HUES6 (cell line): ENCODE data around the gene SART3.

ENCODE experiments used
- H3K27ac ChIP-seq: 2 replicates; pipeline ENCODE4 v1.7.0; 2013; ENCODE audit warnings: low read depth, mild to moderate bottlenecking, low read length, inconsistent platforms
- H3K27me3 ChIP-seq: 2 replicates; pipeline ENCODE4 v1.6.1; 2013; ENCODE audit warnings: low read length; ENCODE audit not compliant: control insufficient read depth, insufficient read depth
- H3K36me3 ChIP-seq: 2 replicates; pipeline ENCODE4 v1.6.1; 2013; ENCODE audit warnings: low read length; ENCODE audit not compliant: control insufficient read depth, insufficient read depth
- H3K4me1 ChIP-seq: 2 replicates; pipeline ENCODE4 v1.6.1; 2013; ENCODE audit warnings: low read length; ENCODE audit not compliant: control insufficient read depth, insufficient read depth
- H3K4me3 ChIP-seq: 2 replicates; pipeline ENCODE4 v1.5.1; 2013; ENCODE audit warnings: low read depth, low read length
- H3K9ac ChIP-seq: one replicate; pipeline ENCODE4 v1.6.1; 2013; ENCODE audit warnings: mild to moderate bottlenecking, low read length
- H3K9me3 ChIP-seq: 2 replicates; pipeline ENCODE4 v1.6.1; 2013; ENCODE audit warnings: low read depth, low read length; ENCODE audit not compliant: control insufficient read depth, insufficient read depth

The SART3 gene

GRCh38 chr12:108479364-108480070 lies 81.5 kb downstream of the SART3 start:
- Histone ChIP-seq H3K9me3 (no peaks in the 10 kb centered on the region), H3K9ac (no peak overlapping the region), H3K4me1 (peaks cover 15% of the 10 kb centered on the region), H3K4me3 (no peak overlapping the region), H3K27me3 (no peaks in the 10 kb centered on the region; the same call in 1 of the 2 replicates), H3K27ac (no peak overlapping the region), H3K36me3 (no peaks in the 10 kb centered on the region)

GRCh38 chr12:108478611-108479206 lies 82.3 kb downstream of the SART3 start:
- no peak overlapping the region for H3K27ac ChIP-seq
- no peak overlapping the region for H3K9ac ChIP-seq
- H3K27me3 ChIP-seq, result no peaks in the 10 kb centered on the region; the same call in 1 of the 2 replicates

GRCh38 chr12:108477881-108478259 lies 83.1 kb downstream of the SART3 start:
- H3K4me1 ChIP-seq, result peaks cover 6% of the 10 kb centered on the region; the same call in 1 of the 2 replicates
- H3K36me3 ChIP-seq, result no peaks in the 10 kb centered on the region
- no peaks in the 10 kb centered on the region; the same call in 1 of the 2 replicates for H3K27me3 ChIP-seq
- H3K4me3 ChIP-seq, result no peak overlapping the region
- H3K27ac ChIP-seq, result no peak overlapping the region
- no peak overlapping the region for H3K9ac ChIP-seq
- no peaks in the 10 kb centered on the region for H3K9me3 ChIP-seq

More at GRCh38 chr12:108478611-108479206, 82.3 kb downstream of the SART3 start:
- Histone ChIP-seq H3K4me3 (no peak overlapping the region), H3K36me3 (no peaks in the 10 kb centered on the region), H3K9me3 (no peaks in the 10 kb centered on the region), H3K4me1 (peaks cover 15% of the 10 kb centered on the region)

- no peaks in the 10 kb centered on the region for H3K9me3 ChIP-seq
- peaks cover under 1% of the 10 kb centered on the region; the same call in 1 of the 2 replicates for H3K4me1 ChIP-seq
- H3K4me3 ChIP-seq, result no peak overlapping the region
- H3K27ac ChIP-seq, result no peak overlapping the region
- H3K27me3 ChIP-seq, result no peaks in the 10 kb centered on the region; the same call in 1 of the 2 replicates
- no peaks in the 10 kb centered on the region for H3K36me3 ChIP-seq
- H3K9ac ChIP-seq, result no peak overlapping the region
These were observed 83.7 kb downstream of the SART3 start for GRCh38 chr12:108477055-108477880.

- H3K4me1 ChIP-seq, result no peaks in the 10 kb centered on the region; the same call in 1 of the 2 replicates
- H3K9ac ChIP-seq, result no peak overlapping the region
- no peak overlapping the region for H3K27ac ChIP-seq
- H3K36me3 ChIP-seq, result no peaks in the 10 kb centered on the region
- no peaks in the 10 kb centered on the region for H3K9me3 ChIP-seq
- H3K4me3 ChIP-seq, result no peak overlapping the region
- H3K27me3 ChIP-seq, result no peaks in the 10 kb centered on the region; the same call in 1 of the 2 replicates
These were observed 85.6 kb downstream of the SART3 start for GRCh38 chr12:108475396-108475795.

GRCh38 chr12:108473400-108474055 lies 87.4 kb downstream of the SART3 start:
- H3K9ac ChIP-seq, result no peak overlapping the region
- no peaks in the 10 kb centered on the region; the same call in 1 of the 2 replicates for H3K4me1 ChIP-seq
- H3K36me3 ChIP-seq, result no peaks in the 10 kb centered on the region
- H3K27me3 ChIP-seq, result no peaks in the 10 kb centered on the region
- H3K9me3 ChIP-seq, result no peaks in the 10 kb centered on the region
- H3K4me3 ChIP-seq, result no peak overlapping the region
- H3K27ac ChIP-seq, result no peak overlapping the region
